ENCODE measurements around the gene AIF1L.

DNA sequence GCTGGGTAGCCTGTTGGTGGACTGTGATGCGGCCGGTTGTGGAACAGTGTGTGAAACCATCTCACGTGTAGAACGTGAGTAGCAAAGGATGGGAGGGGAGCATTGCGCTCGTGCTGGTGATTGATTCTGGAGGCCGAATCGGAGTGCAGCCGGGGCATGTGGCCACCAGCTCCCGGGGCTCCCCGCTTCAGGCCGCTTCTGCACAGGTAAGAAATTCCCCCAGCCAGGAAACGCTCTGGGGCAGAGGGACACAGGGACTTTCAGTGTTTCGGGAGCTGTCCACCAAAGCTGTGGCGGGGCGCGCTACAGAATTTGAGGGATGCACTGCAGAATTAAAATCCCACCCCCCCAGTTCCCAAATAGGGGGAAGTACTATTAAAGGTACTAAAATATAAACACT, 45.5 kb upstream of the AIF1L start:
- TF ChIP-seq MXI1 (IDR thresholded peaks at IDR 0.05; ENCODE audit: borderline replicate concordance, low read depth, low read length), result no peak
- TF ChIP-seq, protein P1, sequence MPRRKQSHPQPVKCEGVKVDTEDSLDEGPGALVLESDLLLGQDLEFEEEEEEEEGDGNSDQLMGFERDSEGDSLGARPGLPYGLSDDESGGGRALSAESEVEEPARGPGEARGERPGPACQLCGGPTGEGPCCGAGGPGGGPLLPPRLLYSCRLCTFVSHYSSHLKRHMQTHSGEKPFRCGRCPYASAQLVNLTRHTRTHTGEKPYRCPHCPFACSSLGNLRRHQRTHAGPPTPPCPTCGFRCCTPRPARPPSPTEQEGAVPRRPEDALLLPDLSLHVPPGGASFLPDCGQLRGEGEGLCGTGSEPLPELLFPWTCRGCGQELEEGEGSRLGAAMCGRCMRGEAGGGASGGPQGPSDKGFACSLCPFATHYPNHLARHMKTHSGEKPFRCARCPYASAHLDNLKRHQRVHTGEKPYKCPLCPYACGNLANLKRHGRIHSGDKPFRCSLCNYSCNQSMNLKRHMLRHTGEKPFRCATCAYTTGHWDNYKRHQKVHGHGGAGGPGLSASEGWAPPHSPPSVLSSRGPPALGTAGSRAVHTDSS (CRISPR knock-in tag; conservative IDR thresholded peaks at IDR 0.05), result no peak
- TF ChIP-seq ZNF816 (CRISPR knock-in tag; IDR thresholded peaks at IDR 0.05; ENCODE audit: borderline replicate concordance), result no peak
- TF ChIP-seq NCOA1 (CRISPR knock-in tag; IDR thresholded peaks at IDR 0.05), result no peak
- no peak for TF ChIP-seq FOXA1 (IDR thresholded peaks at IDR 0.05)
- no peak for TF ChIP-seq FOXA1 (CRISPR knock-in tag; IDR thresholded peaks at IDR 0.05)
- TF ChIP-seq, protein P2, sequence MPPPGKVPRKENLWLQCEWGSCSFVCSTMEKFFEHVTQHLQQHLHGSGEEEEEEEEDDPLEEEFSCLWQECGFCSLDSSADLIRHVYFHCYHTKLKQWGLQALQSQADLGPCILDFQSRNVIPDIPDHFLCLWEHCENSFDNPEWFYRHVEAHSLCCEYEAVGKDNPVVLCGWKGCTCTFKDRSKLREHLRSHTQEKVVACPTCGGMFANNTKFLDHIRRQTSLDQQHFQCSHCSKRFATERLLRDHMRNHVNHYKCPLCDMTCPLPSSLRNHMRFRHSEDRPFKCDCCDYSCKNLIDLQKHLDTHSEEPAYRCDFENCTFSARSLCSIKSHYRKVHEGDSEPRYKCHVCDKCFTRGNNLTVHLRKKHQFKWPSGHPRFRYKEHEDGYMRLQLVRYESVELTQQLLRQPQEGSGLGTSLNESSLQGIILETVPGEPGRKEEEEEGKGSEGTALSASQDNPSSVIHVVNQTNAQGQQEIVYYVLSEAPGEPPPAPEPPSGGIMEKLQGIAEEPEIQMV (CRISPR knock-in tag; IDR thresholded peaks at IDR 0.05; ENCODE audit: low read depth), result no peak
- TF ChIP-seq HOXA5 (CRISPR knock-in tag; IDR thresholded peaks at IDR 0.05), result no peak
- no peak for TF ChIP-seq FOXK1 (CRISPR knock-in tag; IDR thresholded peaks at IDR 0.05; ENCODE audit: borderline replicate concordance, low read depth)
- TF ChIP-seq RFXANK (CRISPR knock-in tag; IDR thresholded peaks at IDR 0.05), result no peak
- no peak for TF ChIP-seq CBX2 (IDR thresholded peaks at IDR 0.05; ENCODE audit: low read depth, low read length)
- no peak for TF ChIP-seq CBX2 (CRISPR knock-in tag; IDR thresholded peaks at IDR 0.05; ENCODE audit: low read depth)
- TF ChIP-seq POLR2AphosphoS5 (IDR thresholded peaks at IDR 0.05; ENCODE audit: low read depth, low read length), result no peak
